Hypothalamus (tissue), 51 donors: Measurements from ENCODE around the gene ECSCR.

Experiments
- DNase-seq, 51 donors: peaks; one replicate each; lab custom pipeline; 2025; lab: John Stamatoyannopoulos, UW

ECSCR gene

DNA sequence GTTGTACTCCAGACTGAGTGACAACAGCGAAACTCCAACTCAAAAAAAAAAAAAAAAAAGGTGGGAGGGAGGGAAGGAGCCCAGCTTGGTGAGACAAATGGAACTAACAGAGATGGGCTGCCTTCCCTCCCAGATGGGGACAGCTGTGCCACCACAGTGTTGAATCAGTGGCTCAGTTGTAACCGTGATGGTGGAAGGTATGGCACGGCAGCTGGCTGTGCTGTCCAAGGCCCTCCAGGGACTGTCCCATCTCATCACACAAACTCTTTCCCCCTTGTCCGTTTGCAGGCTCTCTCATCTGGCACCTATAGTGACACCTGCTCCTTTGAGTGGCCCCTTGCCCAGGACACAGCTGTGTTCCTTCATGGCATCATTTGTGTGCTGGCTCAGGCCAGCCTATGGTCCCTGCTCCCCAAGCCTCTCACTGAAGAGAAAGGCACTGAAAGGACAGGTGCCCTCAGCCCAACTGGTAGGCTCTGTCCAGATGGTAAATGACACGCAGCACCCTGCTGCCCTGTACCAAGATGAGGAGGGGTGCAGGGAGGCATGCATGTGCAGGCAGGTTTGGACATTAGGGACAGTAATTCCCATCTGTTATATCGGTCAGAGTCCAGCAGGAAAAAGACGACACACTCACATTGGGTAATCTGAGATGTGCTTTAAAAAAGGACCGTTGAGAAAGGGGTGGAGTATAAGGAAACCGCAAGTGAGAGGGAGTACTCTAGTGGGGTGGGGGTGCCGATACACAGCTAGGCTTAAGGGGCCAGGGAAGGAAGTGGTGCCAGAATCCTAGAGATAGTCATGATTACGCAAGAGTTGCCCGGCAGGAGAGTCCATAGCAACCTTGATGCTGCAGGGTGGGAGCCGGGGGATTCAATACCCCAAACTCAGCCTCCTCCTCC lies 12.6 kb upstream of the ECSCR start:
- DNase-seq = no peak

DNA sequence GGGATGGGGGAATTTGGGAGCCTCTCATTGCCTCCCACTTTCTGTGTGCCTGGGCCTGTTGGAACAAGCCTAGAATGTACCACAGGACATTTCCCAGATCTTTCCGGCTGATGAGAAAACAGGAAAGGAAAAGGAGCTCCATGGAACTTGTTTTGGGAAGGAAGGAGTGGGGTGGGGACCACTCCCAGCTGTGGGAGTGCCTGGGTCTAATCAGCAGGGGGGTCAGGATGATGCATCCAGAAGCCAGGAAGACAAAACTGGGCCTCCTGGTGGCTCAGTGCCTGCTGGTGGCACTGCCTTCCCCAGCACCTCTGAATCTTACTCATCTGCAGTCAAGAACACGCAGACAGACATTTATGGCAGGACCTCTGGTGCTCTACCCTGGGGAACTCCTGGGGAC lies 11.0 kb upstream of the ECSCR start:
- no peak for DNase-seq

DNA sequence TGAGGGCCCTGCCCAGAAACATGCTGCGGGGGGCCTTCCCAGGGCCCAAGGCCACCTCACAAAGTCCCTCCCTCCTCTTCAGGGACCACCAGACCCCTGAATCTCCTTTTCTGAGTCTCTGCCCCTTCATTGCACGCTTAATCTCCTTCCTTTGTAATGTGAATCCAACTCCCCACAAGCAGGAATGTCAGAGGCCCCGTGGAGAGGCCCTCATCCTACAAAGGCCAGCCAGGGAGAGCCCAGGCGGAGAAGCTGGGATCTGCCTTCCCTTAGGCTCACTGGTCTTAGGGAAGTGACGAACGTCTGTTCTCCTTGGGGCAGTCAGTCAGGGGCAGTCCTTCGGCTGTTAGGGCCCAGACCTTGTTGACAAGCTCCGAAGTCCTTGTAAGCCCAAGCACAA lies 10.6 kb upstream of the ECSCR start:
- DNase-seq = no peak

DNA sequence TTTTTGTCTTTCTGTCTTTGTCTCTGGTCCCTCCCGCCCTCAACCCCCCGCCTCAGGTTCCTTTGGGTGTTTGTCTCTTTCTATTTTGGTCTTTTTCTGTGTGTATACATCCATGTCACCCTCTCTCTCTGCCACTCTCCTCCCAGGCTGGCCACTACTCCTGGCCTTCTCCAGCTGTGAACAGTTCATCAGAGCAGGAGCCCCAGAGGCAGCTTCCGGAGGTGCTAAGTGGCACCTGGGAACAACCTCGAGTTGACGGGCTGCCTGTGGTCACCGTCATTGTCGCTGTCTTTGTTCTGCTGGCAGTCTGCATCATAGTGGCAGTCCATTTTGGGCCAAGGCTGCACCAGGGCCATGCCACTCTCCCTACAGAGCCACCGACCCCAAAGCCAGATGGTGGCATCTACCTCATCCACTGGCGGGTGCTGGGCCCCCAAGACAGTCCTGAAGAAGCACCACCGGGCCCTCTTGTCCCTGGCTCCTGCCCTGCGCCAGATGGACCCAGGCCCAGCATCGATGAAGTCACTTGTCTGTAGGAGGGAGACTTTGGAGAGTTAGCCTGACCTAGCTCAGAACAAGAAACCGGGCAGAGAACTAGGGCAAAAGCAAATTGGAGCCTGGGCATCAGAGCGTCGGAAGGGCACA lies 10.0 kb upstream of the ECSCR start:
- DNase-seq = no peak

DNA sequence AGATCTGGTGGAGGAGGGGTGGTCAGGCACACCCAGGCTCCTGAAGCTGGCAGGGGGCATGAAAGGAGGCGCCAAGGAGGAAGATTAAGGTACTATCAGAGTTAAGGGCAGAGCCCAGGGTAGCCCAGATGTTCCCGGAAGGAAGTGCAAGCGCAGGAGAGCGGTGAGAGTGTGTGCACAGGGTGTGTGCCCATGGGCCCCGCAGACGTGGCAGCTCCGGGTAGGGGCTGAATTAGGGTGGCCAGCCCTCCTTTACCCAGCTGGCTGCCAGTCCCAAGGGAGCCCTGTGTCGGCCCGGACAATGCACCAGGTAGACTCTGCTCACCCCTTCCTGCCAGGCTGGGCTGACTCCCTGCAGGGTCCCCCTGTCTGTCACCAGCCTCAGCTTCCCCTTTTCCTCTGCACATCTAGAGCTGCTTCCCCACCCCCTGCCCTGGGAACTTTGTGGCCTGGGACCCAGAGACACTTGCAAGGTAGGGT lies 8.3 kb upstream of the ECSCR start, which contains the start of gene SMIM33:
SMIM33 (plus strand) TSS at position 184 of the 480 bp plus-strand sequence; CDS start at position 302, 118 bp downstream.
- DNase-seq = no peak

DNA sequence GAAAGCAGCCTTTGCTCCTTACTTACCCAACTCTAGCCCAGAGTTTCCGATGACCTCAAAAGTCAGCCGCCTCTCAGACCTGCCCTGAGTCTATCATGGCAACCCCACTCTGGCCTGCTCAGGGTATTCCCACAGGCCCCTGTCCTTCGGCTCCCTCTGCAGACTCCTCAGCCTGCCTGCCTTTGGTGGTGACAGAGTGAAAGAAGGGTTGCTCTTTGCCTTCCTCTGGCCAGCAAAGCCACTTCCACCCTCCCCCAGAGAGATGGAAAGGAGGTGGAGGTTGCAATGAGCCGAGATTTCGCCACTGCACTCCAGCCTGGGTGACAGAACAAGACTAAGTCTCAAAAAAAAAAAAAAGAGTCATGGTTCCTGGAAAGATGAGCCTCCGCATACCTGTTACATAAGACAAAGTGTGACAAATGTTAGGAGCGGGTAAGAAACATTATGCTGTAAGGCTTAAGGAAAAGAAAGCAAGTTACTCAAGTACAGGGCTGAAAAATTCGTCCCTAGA lies 5.9 kb upstream of the ECSCR start:
- no peak for DNase-seq

DNA sequence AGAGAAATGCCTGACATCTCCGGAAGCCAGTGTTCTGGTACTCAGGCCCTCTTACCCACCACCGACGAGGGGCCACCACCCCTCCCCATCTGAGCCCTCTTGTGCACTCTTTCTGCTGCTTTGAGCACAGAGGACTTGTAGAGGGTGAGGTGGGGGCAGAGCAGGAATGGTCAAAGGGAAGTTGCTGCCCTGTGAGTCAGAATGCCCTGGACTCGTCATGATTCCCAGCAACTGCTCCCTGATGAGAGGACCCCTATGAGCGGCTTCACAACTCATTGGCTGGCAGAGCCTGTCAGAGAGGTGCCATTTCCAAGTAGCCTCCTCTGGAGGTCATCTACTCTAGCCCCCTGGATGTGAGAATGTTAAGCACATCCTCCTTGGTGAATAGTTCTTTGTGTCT lies 845 bp downstream of the ECSCR start:
- DNase-seq = no peak

DNA sequence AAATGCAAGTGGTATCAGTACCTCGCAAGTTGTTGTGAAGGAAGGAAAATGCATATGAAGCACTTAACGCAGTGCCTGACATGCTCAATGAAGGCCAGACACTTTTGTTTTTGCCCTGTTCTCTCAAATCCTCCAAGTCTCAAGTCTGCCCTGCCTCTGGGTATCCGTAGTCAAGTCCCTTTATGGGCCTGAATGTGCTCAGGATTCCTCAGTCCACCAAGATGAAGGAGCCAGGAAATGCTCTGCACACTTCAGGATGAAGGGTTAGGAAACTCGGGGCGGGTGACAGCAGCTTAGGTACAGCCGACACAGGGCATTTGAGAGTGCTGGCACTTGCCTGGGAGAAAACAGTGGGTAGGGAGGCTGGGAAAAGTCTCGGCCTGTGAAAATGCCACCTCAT lies 1.4 kb downstream of the ECSCR start:
- no peak for DNase-seq

DNA sequence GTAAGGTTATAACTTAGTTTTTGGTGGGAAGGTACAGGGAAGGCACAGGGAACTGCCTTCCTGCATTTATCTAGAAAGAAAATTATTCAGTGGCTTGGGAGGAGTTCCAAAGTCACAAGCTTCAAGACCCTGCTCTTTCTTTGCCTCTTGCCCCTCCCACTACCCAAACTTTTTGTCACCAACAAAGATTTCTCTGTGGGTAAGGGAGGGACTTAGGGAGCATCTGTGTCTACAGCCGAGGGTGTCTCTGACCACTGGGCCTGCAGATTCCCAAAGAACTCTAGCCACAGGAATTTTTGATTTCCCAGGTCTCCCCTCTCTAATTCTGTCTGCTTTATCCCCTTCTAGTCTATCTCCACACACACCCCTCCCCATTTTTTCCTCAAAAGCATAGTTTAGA lies 2.1 kb downstream of the ECSCR start:
- DNase-seq = no peak

DNA sequence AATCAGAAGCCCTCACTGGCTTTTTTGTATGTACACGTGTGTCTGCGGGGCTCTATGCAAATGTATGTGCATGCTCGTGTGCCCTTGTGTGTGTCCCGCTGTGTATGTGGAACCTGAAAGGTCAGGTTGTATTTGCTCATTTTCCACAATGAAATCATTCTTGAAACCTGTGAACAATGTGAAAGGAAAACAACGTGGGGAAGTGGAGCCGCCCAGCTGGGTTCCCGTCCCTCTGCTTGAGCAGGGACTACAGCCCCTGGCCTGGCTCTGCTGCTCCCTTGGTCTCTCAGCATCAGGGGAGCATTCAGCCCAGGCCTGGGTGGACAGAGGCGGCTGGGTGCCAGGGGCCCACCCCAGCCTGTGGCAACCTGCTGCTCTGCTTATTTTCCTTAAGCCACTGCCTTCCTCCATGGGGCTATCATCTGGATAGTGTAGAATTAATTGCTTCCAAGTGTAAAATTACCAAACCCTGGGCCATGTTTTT lies 3.0 kb downstream of the ECSCR start:
- no peak for DNase-seq

DNA sequence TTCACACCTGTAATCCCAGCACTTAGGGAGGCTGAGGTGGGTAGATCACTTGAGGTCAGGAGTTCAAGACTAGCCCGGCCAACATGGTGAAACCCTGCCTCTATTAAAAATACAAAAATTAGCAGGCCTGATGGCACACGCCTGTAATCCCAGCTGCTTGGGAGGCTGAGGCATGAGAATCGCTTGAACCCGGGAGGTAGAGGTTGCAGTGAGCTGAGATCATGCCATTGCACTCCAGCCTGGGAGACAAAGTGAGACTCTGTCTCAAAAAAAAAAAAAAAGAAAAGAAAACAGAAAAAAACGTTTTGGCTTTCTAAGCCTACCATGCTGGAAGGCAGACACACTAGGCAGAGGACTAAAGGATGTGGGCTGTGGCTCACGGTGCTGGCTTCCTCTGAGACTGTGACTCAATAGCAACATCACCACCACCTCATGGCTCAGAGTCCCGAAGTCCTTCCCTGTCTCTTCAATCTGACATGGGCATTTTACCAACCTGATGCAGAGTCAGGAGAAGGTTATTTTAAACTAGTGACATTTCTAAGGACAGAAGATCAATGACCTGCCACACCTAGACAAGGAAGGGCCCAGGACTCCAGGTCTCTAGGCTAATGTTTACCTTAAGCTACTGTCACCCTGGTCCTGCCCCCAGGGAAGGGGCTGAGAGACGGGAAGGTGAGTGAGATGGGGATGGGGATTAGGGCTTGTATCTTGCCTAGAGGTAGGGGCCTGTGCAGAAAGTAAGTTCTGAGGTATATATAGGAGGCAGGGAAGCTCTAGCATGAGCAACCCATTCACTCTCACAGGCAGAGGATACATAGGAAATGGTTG lies 3.7 kb downstream of the ECSCR start:
- DNase-seq = peak in 1 of 51 donors; percentile 10

DNA sequence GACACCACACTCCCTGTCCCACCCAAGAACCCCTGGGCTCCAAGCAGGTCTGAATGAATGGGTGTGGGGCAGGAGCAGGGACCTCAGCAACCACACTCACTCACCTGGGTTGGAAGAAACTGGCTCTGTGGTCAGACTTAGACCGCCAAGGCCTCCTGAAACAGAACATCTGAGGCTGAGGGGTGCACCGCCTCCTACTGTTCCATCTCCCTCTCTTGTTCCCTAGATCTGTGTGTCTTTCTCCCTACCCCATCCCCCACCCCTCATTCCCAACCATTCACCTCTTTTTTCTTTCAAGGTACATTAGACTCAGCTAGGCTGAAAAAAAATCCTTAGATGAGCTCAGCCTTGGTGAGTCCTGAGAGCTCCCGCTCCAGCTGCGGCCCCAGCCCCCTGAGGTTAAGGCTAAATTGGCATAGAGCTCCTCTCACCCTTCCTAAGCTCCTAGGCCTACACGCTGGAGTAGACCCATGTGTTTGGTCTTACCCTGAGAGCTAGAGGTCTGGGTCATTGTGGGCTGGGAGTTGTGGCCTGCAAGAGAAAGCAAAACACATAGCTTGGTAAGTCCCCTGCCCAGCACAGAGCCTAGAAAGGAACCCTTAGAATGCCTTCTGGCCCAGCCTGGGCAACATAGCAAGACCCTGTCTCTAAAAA lies 4.8 kb downstream of the ECSCR start:
- DNase-seq = no peak

DNA sequence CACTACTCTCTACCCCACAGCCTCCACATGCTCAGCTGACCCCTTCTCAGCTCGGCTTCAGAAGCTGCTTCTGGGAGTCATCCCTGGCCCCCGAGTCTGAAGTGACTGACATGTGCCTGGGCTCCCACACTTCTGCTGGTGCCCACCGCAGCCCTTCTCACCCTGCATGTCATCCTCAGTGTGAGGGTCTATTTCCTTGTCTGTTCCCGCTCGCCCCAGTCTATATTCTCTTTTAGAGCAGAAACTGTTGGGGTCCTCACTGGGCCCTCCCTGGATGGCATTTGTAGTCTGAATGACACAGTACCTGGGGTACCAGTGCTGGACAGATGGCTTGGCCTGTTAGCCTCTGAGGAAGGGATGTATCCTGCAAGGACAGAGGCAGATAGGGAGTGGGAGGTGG lies 5.3 kb downstream of the ECSCR start:
- no peak for DNase-seq

DNA sequence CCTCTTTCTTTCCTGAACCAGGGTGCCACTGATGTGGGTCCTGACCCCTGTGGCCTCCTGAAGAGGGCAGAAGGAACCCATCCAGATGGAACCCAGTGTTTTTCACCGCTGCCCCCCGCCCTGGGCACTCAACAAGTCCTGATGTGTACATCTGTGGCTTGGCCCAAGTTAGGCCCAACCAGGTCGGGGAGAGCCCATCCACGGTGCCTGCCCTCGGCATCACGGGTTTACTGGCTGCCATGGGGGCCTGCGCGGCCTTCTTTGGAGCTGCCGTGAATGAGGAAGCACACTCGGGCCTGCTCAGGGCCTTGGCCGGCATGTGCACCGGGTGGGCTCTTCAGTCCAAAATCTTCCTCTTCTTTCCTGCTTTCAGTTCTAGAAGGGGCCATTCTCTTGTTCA lies 5.8 kb downstream of the ECSCR start:
- no peak for DNase-seq

DNA sequence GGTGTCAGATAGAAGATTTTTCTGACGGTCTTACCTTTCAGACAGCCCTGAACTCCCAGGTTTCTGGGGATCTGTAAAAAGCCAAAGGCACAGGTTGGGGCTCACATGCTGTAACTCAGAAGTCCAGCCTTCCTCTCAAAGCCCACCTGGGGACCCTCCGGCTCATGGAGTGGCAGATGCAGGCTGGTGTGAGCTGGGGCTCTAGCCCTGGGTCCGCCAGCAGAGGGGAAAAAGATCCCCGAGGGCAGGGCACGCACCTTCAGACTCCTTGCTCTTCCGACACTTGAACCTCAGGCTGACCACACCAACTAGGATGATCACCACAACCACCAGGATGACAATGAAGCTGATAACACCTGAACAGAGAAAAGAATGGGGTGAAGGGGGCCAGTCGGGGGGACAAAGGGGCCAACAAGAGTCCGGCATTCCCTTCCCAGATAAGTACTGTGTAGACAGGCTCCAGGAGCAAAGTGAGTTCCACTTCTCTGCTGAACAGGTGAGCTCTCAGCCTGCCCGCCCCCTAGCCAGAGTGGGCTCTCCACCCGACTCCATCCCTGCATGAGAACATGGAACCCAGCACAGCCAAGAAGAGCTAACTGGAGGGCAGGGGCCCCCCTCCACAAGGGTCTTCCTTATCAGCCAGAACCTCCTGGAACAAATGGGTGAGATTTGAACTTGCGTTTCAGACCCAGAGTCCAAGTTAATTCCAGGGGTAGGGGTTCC lies 7.8 kb downstream of the ECSCR start:
- DNase-seq = no peak

DNA sequence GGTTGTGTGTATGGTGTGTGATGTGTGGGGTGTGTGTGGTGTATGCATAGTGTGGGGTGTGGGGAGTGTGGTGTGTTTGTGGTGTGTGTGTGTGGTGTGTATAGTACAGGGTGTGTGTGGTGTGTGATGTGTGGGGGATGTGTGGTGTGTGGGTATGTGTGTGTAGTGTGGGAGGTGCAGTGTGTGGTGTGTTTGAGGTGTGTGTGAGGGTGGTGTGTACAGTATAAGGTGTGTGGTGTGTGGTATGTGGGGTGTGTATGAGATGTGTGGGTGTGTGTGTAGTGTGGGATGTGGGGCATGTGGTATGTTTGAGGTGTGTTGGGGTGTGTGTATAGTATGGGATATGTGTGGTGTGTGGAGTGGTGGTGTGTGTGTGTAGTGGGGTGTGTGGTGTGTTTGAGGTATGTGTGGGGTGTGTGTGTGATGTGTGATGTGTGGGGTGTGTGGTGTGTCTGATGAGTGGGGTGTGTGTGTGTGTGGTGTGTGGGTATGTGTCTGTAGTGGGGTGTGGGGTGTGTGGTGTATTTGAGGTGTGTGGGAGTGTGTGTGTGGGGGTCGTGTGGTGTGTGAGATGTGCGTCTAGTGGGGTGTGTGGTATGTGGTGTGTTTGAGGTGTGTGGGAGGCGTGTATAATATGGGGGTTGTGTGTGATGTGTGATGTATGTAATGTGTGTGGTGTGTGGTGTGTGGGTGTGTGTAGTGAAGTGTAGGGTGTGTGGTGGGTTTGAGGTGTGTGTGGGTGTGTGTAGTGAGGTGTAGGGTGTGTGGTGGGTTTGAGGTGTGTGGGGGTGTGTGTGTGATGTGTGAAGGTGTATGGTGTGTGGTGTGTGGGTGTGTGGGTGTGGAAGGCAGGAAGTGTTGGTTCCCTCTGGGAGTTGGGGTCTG lies 8.6 kb downstream of the ECSCR start:
- DNase-seq = no peak

DNA sequence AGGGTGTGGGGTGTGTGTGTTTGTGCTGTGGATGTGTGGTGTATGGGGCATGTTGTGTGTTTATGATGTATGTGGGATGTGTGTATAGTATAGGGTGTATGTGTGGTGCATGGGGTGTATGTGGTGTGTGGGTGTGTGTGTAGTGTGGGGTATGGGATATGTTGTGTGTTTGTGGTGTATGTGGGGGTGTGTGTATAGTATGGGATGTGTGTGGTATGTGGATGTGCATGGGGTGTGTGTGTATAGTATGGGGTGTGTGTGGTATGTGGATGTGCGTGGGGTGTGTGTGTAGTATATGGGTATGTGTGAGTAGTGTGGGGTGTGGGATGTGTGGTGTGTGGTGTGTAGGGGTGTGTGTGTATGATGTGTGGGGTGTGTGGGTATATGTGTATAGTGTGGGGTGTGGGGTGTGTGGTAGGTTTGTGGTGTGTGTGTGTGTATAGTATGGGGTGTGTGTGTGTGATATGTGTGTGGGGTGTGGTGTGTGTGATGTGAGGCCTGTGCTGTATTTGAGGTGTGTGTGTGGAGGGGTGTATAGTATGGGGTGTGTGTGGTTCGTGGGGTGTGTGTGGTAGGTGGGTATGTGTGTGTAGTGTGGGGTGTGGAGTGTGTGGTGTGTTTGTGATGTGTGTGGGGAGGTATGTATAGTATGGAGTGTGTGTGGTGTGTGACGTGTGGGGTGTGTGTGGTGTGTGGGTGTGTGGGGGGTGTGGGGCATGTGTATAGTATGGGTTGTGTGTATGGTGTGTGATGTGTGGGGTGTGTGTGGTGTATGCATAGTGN lies 10.5 kb downstream of the ECSCR start:
- DNase-seq = no peak

DNA sequence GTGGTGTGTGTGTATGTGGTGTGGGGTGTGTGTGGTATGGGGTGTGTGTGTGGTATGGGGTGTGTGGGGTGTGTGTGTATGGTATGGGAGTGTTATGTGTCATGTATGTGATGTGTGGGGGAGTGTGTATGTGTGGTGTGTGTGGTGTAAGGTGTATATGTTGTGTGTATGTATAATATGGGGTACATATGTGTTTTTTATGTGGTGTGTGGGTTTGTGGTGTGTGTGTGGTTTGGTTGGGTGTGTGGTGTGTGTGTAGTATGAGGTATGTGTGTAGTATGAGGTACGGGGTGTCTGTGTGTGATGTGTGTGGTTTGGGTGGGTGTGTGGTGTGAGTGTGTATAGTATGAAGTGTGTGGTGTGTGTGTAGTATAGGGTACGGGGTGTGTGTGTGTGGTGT lies 11.4 kb downstream of the ECSCR start:
- DNase-seq = no peak
